Uterus (tissue), 4 donors: ENCODE measurements around the gene LPP. TPM values are rescaled to one million over a fixed set of nuclear protein-coding genes. Genes with fewer than 3 reads are reported as not detected.

Experiments used
- DNase-seq, 2 donors: peaks; one replicate each; pipeline ENCODE4 v3.0.0-alpha.2; 2019 to 2020
- H3K27ac ChIP-seq, 2 donors: fragments of 200-600 bp; sonication (generic); 1 replicate in 1 of 2; 2 replicates in 1 of 2; pipeline ENCODE4 v1.5.1; 2016 to 2018
- H3K27me3 ChIP-seq, 2 donors: fragments of 200-600 bp; sonication (generic); one replicate each; pipeline ENCODE4 v1.5.1; 2018 to 2019; ENCODE audit warnings: control low read depth in 1 of 2
- H3K36me3 ChIP-seq, 2 donors: fragments of 200-600 bp; sonication (generic); one replicate each; pipeline ENCODE4 v1.5.1; 2019; ENCODE audit warnings: control low read depth in 1 of 2
- H3K4me1 ChIP-seq, 2 donors: fragments of 200-600 bp; sonication (generic); one replicate each; pipeline ENCODE4 v1.5.1; 2018 to 2019; ENCODE audit warnings: control low read depth in 1 of 2
- H3K4me3 ChIP-seq, 2 donors: fragments of 200-600 bp; sonication (generic); 1 replicate in 1 of 2; 2 replicates in 1 of 2; pipeline ENCODE4 v1.5.1; 2018 to 2019; ENCODE audit warnings: mild to moderate bottlenecking in 1 of 2
- H3K9me3 ChIP-seq, 2 donors: fragments of 200-600 bp; sonication (generic); one replicate each; pipeline ENCODE4 v1.5.1; 2019; ENCODE audit warnings: control low read depth in 1 of 2
- CTCF ChIP-seq, 4 experiments: fragments of 200-600 bp in 2 of 4; fragments of 450-650 bp in 2 of 4; sonication (generic) in 2 of 4; IDR thresholded peaks; one replicate each; pipeline ENCODE4 v1.5.1; 2016 to 2019; ENCODE audit warnings: antibody characterized with exemption in 4 of 4, mild to moderate bottlenecking in 2 of 4, moderate library complexity in 1 of 4
- POLR2A ChIP-seq, 2 donors: fragments of 450-650 bp; IDR thresholded peaks; one replicate each; pipeline ENCODE4 v1.6.1; 2016; ENCODE audit warnings: antibody characterized with exemption in 2 of 2, mild to moderate bottlenecking in 1 of 2, moderate library complexity in 1 of 2
- intact Hi-C: fragments of 100-400 bp; cut with DNase I; formaldehyde crosslinking; loops from one replicate; pipeline ENCODE4 v1.15.1; 2023; ENCODE audit warnings: low total_unique reads
- total RNA-seq, 4 donors: library from RNA; depleted of rRNA in 3 of 4; stranded (reverse); fragments of >200 nt in 3 of 4; gene quantifications; one replicate each; pipeline versions ENCODE4 v1.1.0 to v1.2.4, GENCODE V29; 2014 to 2023
- donor health status: DM: yes; HTN: yes; CAD: no.

The LPP gene
- total RNA-seq, 4 donors from 2014 or later = 180 to 1,374 (median 712) TPM

- H3K27ac ChIP-seq = peak overlapping the region; percentile 52 to 54
- TF ChIP-seq POLR2A (IDR thresholded peaks at IDR 0.05) = no peak
- no peak for TF ChIP-seq CTCF (IDR thresholded peaks at IDR 0.05)
- peaks cover 0 to 4% of the 10 kb centered on the region in 2 donors for H3K4me1 ChIP-seq
- no peaks in the 10 kb centered on the region for H3K9me3 ChIP-seq
- no peaks in the 10 kb centered on the region for H3K27me3 ChIP-seq
- H3K4me3 ChIP-seq = no peak overlapping the region
- DNase-seq = no peak
- intact Hi-C loops = no loop called here
- H3K36me3 ChIP-seq = no peaks in the 10 kb centered on the region
Observed at GRCh38 chr3:188798556-188799145, 644.7 kb downstream of the LPP start.

- Histone ChIP-seq H3K27ac (no peak overlapping the region), H3K4me1 (peaks cover 0 to 4% of the 10 kb centered on the region in 2 donors), H3K36me3 (no peaks in the 10 kb centered on the region), H3K27me3 (no peaks in the 10 kb centered on the region), H3K4me3 (no peak overlapping the region), H3K9me3 (no peaks in the 10 kb centered on the region)
- intact Hi-C loops = no loop called here
- no peak for TF ChIP-seq POLR2A (IDR thresholded peaks at IDR 0.05)
- no peak for TF ChIP-seq CTCF (IDR thresholded peaks at IDR 0.05)
- no peak for DNase-seq
Observed at GRCh38 chr3:188801393-188801792, 647.4 kb downstream of the LPP start.

GRCh38 chr3:188802645-188803044 is 648.7 kb downstream of the LPP start:
- no peaks in the 10 kb centered on the region for H3K36me3 ChIP-seq
- H3K9me3 ChIP-seq = peaks cover 0 to 11% of the 10 kb centered on the region in 2 donors
- no peak for TF ChIP-seq CTCF (IDR thresholded peaks at IDR 0.05)
- TF ChIP-seq POLR2A (IDR thresholded peaks at IDR 0.05) = no peak
- no peaks in the 10 kb centered on the region for H3K27me3 ChIP-seq
- no peak for DNase-seq
- H3K4me3 ChIP-seq = no peak overlapping the region
- H3K27ac ChIP-seq = no peak overlapping the region
- H3K4me1 ChIP-seq = peaks cover 0 to 4% of the 10 kb centered on the region in 2 donors
- intact Hi-C loops = no loop called here

- intact Hi-C loops = no loop called here
- Histone ChIP-seq H3K27ac (no peak overlapping the region), H3K4me3 (no peak overlapping the region), H3K4me1 (peaks cover 0 to 5% of the 10 kb centered on the region in 2 donors), H3K9me3 (peaks cover 0 to 11% of the 10 kb centered on the region in 2 donors), H3K36me3 (no peaks in the 10 kb centered on the region), H3K27me3 (no peaks in the 10 kb centered on the region)
- no peak for DNase-seq
- no peak for TF ChIP-seq POLR2A (IDR thresholded peaks at IDR 0.05)
- TF ChIP-seq CTCF (IDR thresholded peaks at IDR 0.05) = no peak
Observed at GRCh38 chr3:188807006-188807405, 653.0 kb downstream of the LPP start.

- H3K9me3 ChIP-seq = peaks cover 0 to 3% of the 10 kb centered on the region in 2 donors
- peaks cover 0 to 5% of the 10 kb centered on the region in 2 donors for H3K4me1 ChIP-seq
- intact Hi-C loops = no loop called here
- no peak overlapping the region for H3K27ac ChIP-seq
- H3K36me3 ChIP-seq = no peaks in the 10 kb centered on the region
- no peaks in the 10 kb centered on the region for H3K27me3 ChIP-seq
- no peak for TF ChIP-seq CTCF (IDR thresholded peaks at IDR 0.05)
- TF ChIP-seq POLR2A (IDR thresholded peaks at IDR 0.05) = no peak
- no peak for DNase-seq
- no peak overlapping the region for H3K4me3 ChIP-seq
Observed at GRCh38 chr3:188812198-188812597, 658.2 kb downstream of the LPP start.
